CD14-positive monocyte (primary cell): Measurements from ENCODE around the gene DDAH1. TPM values are rescaled to one million over a fixed set of nuclear protein-coding genes. Genes with fewer than 3 reads are reported as not detected.

Experiments
- DNase-seq, 3 donors: peaks; one replicate each; pipeline ENCODE4 v3.0.0-alpha.2; 2011 to 2022
- H2AFZ ChIP-seq: 2 replicates; pipeline ENCODE4 v1.6.0; 2012; ENCODE audit warnings: mild to moderate bottlenecking, low read depth, low read length, inconsistent platforms; ENCODE audit not compliant: insufficient read depth, poor library complexity, severe bottlenecking
- H3K27ac ChIP-seq, 2 donors: 1 replicate in 1 of 2; 2 replicates in 1 of 2; pipeline ENCODE4 v1.5.1; 2012 to 2013; ENCODE audit warnings: low read length in 2 of 2, control low read depth in 1 of 2, inconsistent platforms in 1 of 2, low read depth in 1 of 2, mild to moderate bottlenecking in 1 of 2
- H3K27me3 ChIP-seq, 2 donors: one replicate each; pipeline versions ENCODE4 v1.6.0 to v1.6.1; 2011 to 2013; ENCODE audit warnings: low read length in 2 of 2; ENCODE audit not compliant: control insufficient read depth in 2 of 2, insufficient read depth in 2 of 2
- H3K36me3 ChIP-seq, 2 donors: replicated peaks in 1 of 2; 1 replicate in 1 of 2; 2 replicates in 1 of 2; pipeline versions ENCODE4 v1.5.1 to v1.6.1; 2012 to 2013; ENCODE audit warnings: low read length in 2 of 2, control low read depth in 1 of 2, inconsistent platforms in 1 of 2, mild to moderate bottlenecking in 1 of 2; ENCODE audit not compliant: insufficient read depth in 2 of 2, control insufficient read depth in 1 of 2
- H3K4me1 ChIP-seq, 2 donors: 1 replicate in 1 of 2; 2 replicates in 1 of 2; pipeline versions ENCODE4 v1.5.1 to v1.6.1; 2012 to 2013; ENCODE audit warnings: low read length in 2 of 2, control low read depth in 1 of 2, inconsistent platforms in 1 of 2, mild to moderate bottlenecking in 1 of 2, moderate library complexity in 1 of 2; ENCODE audit not compliant: insufficient read depth in 2 of 2, control insufficient read depth in 1 of 2
- H3K4me2 ChIP-seq: replicated peaks from 2 replicates; pipeline ENCODE3; 2012; ENCODE audit warnings: low read length, moderate library complexity, mild to moderate bottlenecking; ENCODE audit not compliant: poor library complexity, severe bottlenecking; ENCODE audit errors: extremely low read depth
- H3K4me3 ChIP-seq, 3 experiments: fragments of 200-600 bp in 1 of 3; sonication (generic) in 1 of 3; replicated peaks in 1 of 3; 1 replicate in 2 of 3; 2 replicates in 1 of 3; pipeline ENCODE4 v1.5.1; 2011 to 2013; ENCODE audit warnings: low read length in 3 of 3, mild to moderate bottlenecking in 3 of 3, control low read depth in 2 of 3, low read depth in 2 of 3, inconsistent platforms in 1 of 3, moderate library complexity in 1 of 3
- H3K79me2 ChIP-seq: 2 replicates; pipeline ENCODE4 v1.6.0; 2012; ENCODE audit warnings: mild to moderate bottlenecking, control low read depth, inconsistent platforms, low read length, moderate library complexity; ENCODE audit not compliant: insufficient read depth
- H3K9ac ChIP-seq: 2 replicates; pipeline ENCODE4 v1.6.0; 2017; ENCODE audit warnings: low read length, mild to moderate bottlenecking; ENCODE audit not compliant: insufficient read depth, poor library complexity, severe bottlenecking
- H3K9me3 ChIP-seq, 2 donors: replicated peaks in 1 of 2; 1 replicate in 1 of 2; 2 replicates in 1 of 2; pipeline versions ENCODE4 v1.5.1 to v1.6.1; 2012 to 2013; ENCODE audit warnings: low read length in 2 of 2, control low read depth in 1 of 2; ENCODE audit not compliant: control insufficient read depth in 1 of 2, insufficient read depth in 1 of 2
- H4K20me1 ChIP-seq: 2 replicates; pipeline ENCODE4 v1.6.0; 2012; ENCODE audit warnings: mild to moderate bottlenecking, low read length, control low read depth, moderate library complexity; ENCODE audit not compliant: insufficient read depth
- H3K27ac Mint-ChIP-seq, 7 donors: one replicate each; pipeline ENCODE4 v1.8.0; 2020; ENCODE audit warnings: mild to moderate bottlenecking in 7 of 7, mixed read lengths in 7 of 7, moderate library complexity in 6 of 7, inconsistent platforms in 2 of 7
- H3K27me3 Mint-ChIP-seq, 3 donors: one replicate each; pipeline ENCODE4 v1.8.0; 2021 to 2022; ENCODE audit warnings: low read depth in 3 of 3, mild to moderate bottlenecking in 3 of 3, mixed read lengths in 3 of 3, moderate library complexity in 3 of 3, inconsistent platforms in 1 of 3
- H3K36me3 Mint-ChIP-seq, 2 donors: one replicate each; pipeline ENCODE4 v1.8.0; 2020; ENCODE audit warnings: mixed read lengths in 2 of 2, inconsistent platforms in 1 of 2, mild to moderate bottlenecking in 1 of 2
- H3K4me1 Mint-ChIP-seq: one replicate; pipeline ENCODE4 v1.8.0; 2020; ENCODE audit warnings: mild to moderate bottlenecking, mixed read lengths
- H3K4me3 Mint-ChIP-seq, 2 donors: one replicate each; pipeline ENCODE4 v1.8.0; 2020; ENCODE audit warnings: mild to moderate bottlenecking in 2 of 2, mixed read lengths in 2 of 2, moderate library complexity in 1 of 2
- H3K9me3 Mint-ChIP-seq, 7 donors: one replicate each; pipeline ENCODE4 v1.8.0; 2020 to 2022; ENCODE audit warnings: mixed read lengths in 7 of 7, mild to moderate bottlenecking in 6 of 7, moderate library complexity in 6 of 7, inconsistent platforms in 2 of 7
- WGBS: methylation state at CpG from one replicate; pipeline ENCODE4 v1.1.5; 2013; ENCODE audit warnings: missing lambda C conversion rate; ENCODE audit not compliant: insufficient coverage; 5-methylcytosine and 5-hydroxymethylcytosine counted together
- intact Hi-C, 2 donors: fragments of 100-400 bp; cut with micrococcal nuclease; formaldehyde crosslinking; loops; one replicate each; pipeline versions ENCODE4 v1.15.0 to v1.15.1; 2023
- polyA plus RNA-seq, 3 donors: library from polyadenylated mRNA; depleted of rRNA in 1 of 3; unstranded in 2 of 3; stranded (reverse) in 1 of 3; fragments of 300-500 nt in 2 of 3; fragments of >200 nt in 1 of 3; fragmentation: Illumina TruSeq in 2 of 3; gene quantifications; 1 replicate in 2 of 3; 2 replicates in 1 of 3; pipeline ENCODE4 v1.2.3, GENCODE V29; 2012 to 2021
- TF ChIP-seq, protein P1 (sequence below): fragments of 200-600 bp; IDR thresholded peaks from one replicate; pipeline ENCODE4 v1.8.0; 2022; ENCODE audit warnings: antibody characterized with exemption, mild to moderate bottlenecking

DDAH1 gene
- polyA plus RNA-seq, 3 donors: not detected

GRCh38 chr1:85275701-85276214, 189.2 kb downstream of the DDAH1 start:
- peak overlapping the region; percentile 96 to 99 (median 98) for H3K27ac Mint-ChIP-seq
- peak overlapping the region; percentile 83 to 94 (median 92) for H3K4me3 ChIP-seq
- peaks cover 11 to 32% of the 10 kb centered on the region in 2 donors for H3K36me3 ChIP-seq
- H3K9me3 Mint-ChIP-seq: peaks cover 0 to 2% (median 0%) of the 10 kb centered on the region in 7 donors
- DNase-seq: peak in 2 of 3 donors; percentile 26 to 58
- peak overlapping the region; percentile 91 for H3K4me2 ChIP-seq
- 0% methylated on average over 8 of the region's 13 CpGs for whole genome bisulfite sequencing
- peaks cover 55% of the 10 kb centered on the region for H3K79me2 ChIP-seq
- H3K4me1 Mint-ChIP-seq: peaks cover 57% of the 10 kb centered on the region
- H3K27ac ChIP-seq: peak overlapping the region; percentile 95
- H3K27me3 Mint-ChIP-seq: peaks cover 0 to 2% (median 1%) of the 10 kb centered on the region in 3 donors
- no peaks in the 10 kb centered on the region for H3K27me3 ChIP-seq
- peaks cover 44 to 60% of the 10 kb centered on the region in 2 donors for H3K4me1 ChIP-seq
- intact Hi-C loops: loop anchor here in 1 of 2 donors (10.0 kb wide), 1 partner anchor 701 kb away; the partner anchor contains the start of gene CTBS
- peaks cover 30 to 32% of the 10 kb centered on the region in 2 donors for H3K36me3 Mint-ChIP-seq
- peak overlapping the region; percentile 85 to 91 for H3K4me3 Mint-ChIP-seq
- TF ChIP-seq, protein P1, sequence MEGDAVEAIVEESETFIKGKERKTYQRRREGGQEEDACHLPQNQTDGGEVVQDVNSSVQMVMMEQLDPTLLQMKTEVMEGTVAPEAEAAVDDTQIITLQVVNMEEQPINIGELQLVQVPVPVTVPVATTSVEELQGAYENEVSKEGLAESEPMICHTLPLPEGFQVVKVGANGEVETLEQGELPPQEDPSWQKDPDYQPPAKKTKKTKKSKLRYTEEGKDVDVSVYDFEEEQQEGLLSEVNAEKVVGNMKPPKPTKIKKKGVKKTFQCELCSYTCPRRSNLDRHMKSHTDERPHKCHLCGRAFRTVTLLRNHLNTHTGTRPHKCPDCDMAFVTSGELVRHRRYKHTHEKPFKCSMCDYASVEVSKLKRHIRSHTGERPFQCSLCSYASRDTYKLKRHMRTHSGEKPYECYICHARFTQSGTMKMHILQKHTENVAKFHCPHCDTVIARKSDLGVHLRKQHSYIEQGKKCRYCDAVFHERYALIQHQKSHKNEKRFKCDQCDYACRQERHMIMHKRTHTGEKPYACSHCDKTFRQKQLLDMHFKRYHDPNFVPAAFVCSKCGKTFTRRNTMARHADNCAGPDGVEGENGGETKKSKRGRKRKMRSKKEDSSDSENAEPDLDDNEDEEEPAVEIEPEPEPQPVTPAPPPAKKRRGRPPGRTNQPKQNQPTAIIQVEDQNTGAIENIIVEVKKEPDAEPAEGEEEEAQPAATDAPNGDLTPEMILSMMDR: no peak
- peak overlapping the region; percentile 92 for H3K9ac ChIP-seq
- H2AFZ ChIP-seq: peak overlapping the region; percentile 62
- peaks cover 48% of the 10 kb centered on the region for H4K20me1 ChIP-seq
- H3K9me3 ChIP-seq: no peaks in the 10 kb centered on the region

DNA sequence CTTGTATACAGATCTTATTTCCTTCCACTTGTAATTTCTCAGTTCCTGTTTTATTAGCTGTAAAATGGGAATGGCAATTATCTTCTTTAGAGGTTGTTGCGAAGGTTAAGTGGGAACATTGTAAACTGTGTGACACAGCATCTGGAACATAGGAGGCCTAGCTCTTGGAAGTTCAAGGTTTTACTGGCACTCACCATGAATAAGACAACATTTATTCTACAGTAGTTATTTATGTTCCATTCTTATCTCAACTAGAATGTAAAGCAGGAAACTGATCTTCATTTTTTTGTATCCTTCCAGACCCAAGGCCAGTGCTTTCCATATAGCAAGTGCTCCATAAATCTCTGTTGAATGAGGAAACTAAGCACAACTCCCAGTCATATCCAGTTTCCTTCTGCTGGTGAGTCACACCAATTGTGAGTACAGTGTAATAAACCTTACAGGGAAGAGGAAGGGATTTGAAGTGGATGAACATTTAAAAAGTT, 189.9 kb downstream of the DDAH1 start:
- no peak overlapping the region for H3K9ac ChIP-seq
- H3K36me3 ChIP-seq: peaks cover 19 to 39% of the 10 kb centered on the region in 2 donors
- peak overlapping the region in 1 of 2 donors; percentile 95 for H3K27ac ChIP-seq
- peak overlapping the region; percentile 83 to 94 (median 92) for H3K4me3 ChIP-seq
- TF ChIP-seq, protein P1: no peak
- intact Hi-C loops: loop anchor here in 1 of 2 donors (10.0 kb wide), 1 partner anchor 700 kb away; the partner anchor contains the start of gene CTBS
- no peaks in the 10 kb centered on the region for H3K27me3 ChIP-seq
- Mint-ChIP-seq H3K4me1 (peaks cover 57% of the 10 kb centered on the region), H3K9me3 (peaks cover 0 to 2% (median 0%) of the 10 kb centered on the region in 7 donors), H3K27me3 (peaks cover 0 to 2% (median 1%) of the 10 kb centered on the region in 3 donors), H3K27ac (peak overlapping the region; percentile 96 to 99 (median 98)), H3K4me3 (peak overlapping the region; percentile 85 to 91), H3K36me3 (peaks cover 37 to 40% of the 10 kb centered on the region in 2 donors)
- peaks cover 62% of the 10 kb centered on the region for H3K79me2 ChIP-seq
- H2AFZ ChIP-seq: no peak overlapping the region
- peaks cover 55% of the 10 kb centered on the region for H4K20me1 ChIP-seq
- H3K4me1 ChIP-seq: peaks cover 44 to 60% of the 10 kb centered on the region in 2 donors
- no CpG with 5 or more reads among the region's 1 CpG for WGBS
- H3K9me3 ChIP-seq: no peaks in the 10 kb centered on the region
- DNase-seq: peak; percentile 46 to 84 (median 64)
- peak overlapping the region; percentile 91 for H3K4me2 ChIP-seq
